ENCODE data around the gene CARM1.
"Not testable (repeated sequence)": the region's sequence is repeated elsewhere in the genome, so short reads cannot be mapped to it uniquely, and the experiment has no call there.

The CARM1 gene

GRCh38 chr19:10935371-10936059 is 64.2 kb downstream of the CARM1 start:
- no peak for DNase-seq

- DNase-seq: peak; percentile 15 to 44
These were observed 65.3 kb downstream of the CARM1 start for GRCh38 chr19:10936661-10937084.

DNA sequence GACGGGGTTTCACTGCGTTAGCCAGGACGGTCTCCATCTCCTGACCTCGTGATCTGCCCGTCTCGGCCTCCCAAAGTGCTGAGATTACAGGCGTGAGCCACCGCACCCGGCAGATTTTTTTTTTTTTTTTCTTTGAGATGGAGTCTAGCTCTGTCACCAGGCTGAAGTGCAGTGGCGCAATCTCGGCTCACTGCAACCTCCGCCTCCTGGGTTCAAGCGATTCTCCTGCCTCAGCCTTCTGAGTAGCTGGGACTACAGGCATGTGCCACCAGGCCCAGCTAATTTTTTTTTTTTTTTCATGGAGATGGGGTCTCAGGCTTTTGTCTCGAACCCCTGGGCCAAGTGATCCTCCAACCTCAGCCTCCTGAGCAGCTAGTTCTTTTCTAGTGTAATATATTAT is 70.3 kb downstream of the CARM1 start:
- not testable (repeated sequence) for DNase-seq

DNA sequence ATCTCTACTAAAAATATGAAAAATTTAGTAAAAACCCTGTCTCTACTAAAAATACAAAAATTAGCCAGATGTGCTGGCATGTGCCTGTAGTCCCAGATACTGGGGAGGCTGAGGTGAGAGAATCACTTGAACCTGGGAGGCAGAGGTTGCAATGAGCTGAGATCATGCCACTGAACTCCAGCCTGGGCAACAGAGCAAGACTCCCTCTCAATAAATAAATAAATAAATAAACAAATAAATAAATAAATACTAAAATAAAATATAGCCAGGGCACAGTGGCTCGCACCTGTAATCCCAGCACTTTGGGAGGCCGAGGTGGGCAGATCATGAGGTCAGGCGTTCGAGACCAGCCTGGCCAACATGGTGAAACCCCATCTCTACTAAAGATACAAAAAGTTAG is 72.1 kb downstream of the CARM1 start:
- DNase-seq: not testable (repeated sequence)

DNA sequence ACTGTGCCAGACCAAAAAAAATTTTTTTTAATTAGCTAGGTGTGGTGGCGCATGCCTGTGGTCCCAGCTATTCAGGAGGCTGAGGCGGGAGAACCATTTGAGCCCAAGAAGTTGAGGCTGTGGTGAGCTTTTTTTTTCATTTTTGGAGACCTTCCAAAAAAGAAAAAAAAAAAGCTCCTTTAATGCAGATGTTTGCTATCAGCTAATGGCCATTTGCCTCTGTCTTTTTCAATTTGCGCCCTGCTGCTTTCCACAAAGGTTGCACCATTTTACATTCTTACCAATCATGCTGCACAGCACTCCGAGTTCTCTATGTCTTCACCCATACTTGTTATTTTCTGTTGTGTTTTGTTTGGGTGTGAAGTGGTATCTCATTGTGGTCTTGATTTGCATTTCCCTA is 73.9 kb downstream of the CARM1 start:
- no peak for DNase-seq

- DNase-seq: no peak
These were observed 75.8 kb downstream of the CARM1 start for GRCh38 chr19:10946958-10947657.

DNA sequence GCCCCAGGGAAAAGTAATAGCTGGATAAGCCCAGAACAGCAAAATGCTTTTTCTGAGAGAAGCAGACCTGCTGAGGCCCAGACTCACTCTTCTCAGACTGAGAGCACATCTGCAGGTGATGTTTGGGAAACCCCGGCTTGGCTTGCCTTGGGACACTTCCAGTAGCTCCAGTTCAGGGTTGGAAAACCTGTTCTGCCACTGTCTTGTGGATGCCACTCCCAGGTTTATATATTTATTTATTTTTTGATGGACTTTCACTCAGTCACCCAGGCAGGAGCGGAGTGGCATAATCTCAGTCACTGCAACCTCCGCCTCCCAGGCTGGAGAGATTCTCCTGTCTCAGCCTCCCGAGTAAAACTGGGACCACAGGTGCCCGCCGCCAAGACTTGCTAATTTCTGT is 81.5 kb downstream of the CARM1 start:
- no peak for DNase-seq

DNA sequence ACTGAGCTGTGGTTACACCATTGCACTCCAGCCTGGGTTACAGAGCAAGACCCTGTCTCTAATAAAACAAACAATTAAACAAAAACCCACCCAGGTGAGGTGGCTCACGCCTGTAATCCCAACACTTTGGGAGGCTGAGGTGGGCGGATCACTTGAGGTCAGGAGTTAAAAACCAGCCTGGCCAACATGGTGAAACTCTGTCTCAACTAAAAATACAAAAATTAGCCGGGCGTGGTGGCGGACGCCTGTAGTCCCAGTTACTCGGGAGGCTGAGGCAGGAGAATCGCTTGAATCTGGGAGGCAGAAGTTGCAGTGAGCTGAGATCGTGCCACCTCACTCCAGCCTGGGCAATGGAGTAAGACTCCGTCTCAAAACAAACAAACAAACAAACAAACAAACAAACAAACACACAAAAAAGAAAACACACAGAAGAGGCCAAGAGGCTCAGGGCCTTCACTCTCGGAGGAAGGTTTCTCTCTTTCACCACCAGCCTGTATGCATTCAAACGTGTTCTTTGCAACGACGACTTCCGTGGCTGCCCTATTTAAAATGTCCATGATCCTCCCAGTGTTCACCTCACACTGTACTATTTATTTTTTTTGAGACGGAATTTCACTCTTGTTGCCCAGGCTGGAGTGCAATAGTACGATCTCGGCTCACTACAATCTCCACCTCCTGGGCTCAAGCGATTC is 88.1 kb downstream of the CARM1 start:
- DNase-seq: not testable (repeated sequence)

DNA sequence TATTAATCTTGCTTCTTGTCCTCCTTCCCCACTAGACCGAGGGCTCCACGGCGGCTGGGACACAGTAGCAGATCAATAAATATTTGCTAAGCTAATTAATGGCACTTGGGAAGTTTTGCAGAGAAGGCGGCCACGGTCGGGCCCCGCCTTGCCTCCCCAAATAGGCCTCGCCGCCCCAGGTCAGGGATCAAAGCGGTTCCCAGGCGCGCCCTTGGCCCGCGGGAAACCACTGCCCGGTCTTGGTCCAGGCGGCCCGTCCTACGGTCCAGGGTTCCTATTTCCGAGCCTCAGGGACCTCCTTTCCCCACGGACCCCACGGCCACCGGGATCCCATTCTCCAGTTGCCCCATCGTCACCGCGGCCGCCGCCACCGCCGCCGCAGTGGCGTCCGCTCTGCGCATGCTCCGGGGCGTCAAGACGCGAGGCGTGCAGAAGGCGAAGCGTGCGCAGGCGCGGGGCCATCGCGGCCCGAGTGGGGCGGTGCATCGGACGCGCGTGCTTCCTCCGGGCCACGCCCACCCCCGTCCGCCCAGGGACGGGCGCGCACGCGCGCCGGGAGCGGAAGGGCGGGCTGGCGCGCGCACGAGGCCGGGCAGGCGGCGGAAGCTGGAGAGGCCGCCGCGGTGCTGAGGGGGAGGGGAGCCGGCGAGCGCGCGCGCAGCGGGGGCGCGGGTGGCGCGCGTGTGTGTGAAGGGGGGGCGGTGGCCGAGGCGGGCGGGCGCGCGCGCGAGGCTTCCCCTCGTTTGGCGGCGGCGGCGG is 89.1 kb downstream of the CARM1 start, which contains the start of gene SMARCA4:
Gene SMARCA4, plus strand, starts transcription at position 717 of the 759 bp plus-strand sequence. CDS start 23,122 bp downstream, outside the sequence.
- peak; percentile 91 to 93 for DNase-seq

GRCh38 chr19:10961073-10961860 is 89.9 kb downstream of the CARM1 start:
- peak in 1 of 2 donors; percentile 70 for DNase-seq

- no peak for DNase-seq
These were observed 91.5 kb downstream of the CARM1 start for GRCh38 chr19:10962863-10963262.

- DNase-seq: no peak
These were observed 92.5 kb downstream of the CARM1 start for GRCh38 chr19:10963865-10964264.

- DNase-seq: no peak
These were observed 93.5 kb downstream of the CARM1 start for GRCh38 chr19:10964903-10965302.

DNA sequence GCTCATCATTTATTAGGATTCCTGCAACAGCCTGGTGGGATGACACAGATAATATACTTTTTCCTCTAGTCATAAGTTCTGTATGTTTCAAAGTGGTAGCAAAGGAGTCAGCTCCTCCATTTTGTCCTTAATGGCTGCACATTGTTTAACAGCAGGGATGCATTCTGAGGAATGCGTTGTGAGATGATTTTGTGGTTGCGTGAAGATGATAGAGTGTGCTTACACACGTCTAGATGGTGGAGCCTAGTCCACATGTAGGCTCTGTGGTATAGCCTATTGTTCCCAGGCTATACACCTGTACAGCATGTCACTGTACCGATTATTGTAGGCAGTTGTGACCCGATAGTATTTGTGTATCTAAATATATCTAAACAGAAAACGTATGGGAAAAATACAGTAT is 94.0 kb downstream of the CARM1 start:
- DNase-seq: no peak

GRCh38 chr19:10966809-10967208 is 95.5 kb downstream of the CARM1 start:
- no peak for DNase-seq

DNA sequence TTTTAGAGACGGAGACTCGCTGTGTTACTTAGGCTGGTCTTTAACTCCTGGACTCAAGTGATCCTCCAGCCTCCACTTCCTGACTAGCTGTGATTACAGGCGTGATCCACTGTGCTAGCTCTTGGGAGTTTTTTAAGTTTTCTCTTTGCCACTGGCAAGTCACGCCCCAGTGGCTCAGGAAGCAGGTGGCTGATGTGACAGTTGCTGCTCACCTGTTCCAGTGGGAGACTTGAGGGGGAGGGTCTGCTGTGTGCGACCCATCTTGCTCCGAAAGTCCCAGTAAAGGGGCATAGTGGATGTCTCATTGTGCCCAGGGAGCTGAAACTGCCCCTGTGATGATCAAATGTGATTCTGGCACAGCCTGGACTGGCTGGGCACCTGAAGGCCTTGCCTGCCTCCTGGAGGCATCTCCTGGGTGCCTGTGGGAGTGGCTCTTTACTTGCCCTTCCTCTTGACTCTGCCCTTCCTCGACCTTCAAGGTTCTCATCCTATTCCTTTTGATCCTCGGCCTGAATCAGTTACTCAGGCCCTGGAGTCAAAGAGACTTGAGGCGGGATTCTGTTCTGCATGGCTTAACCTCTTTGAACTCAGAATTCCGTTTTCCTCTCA is 97.3 kb downstream of the CARM1 start:
- no peak for DNase-seq

GRCh38 chr19:10971107-10971726 is 99.9 kb downstream of the CARM1 start:
- no peak for DNase-seq

Measured in hippocampal formation (tissue), 2 donors.